GM23338 (cell line): ENCODE results near the gene TMEM213. TPM values are rescaled to one million over a fixed set of nuclear protein-coding genes. Genes with fewer than 3 reads are reported as not detected.

ENCODE experiments used
- ATAC-seq: fragments of 200-7000 bp; cut with Tn5 transposase; 3 replicates; pipeline ENCODE4 v1.9.1; 2020
- DNase-seq: peaks from one replicate; pipeline ENCODE4 v3.0.0-alpha.2; 2015; ENCODE audit warnings: low spot score
- H2AFZ ChIP-seq: fragments of 200-600 bp; sonication (generic); 2 replicates; pipeline ENCODE4 v1.8.0; 2016; ENCODE audit warnings: antibody characterized with exemption, mild to moderate bottlenecking, moderate library complexity
- H3F3A ChIP-seq: fragments of 200-600 bp; sonication (generic); replicated peaks from 2 replicates; pipeline ENCODE4 v1.8.0; 2017; ENCODE audit warnings: antibody characterized with exemption, mixed run types, low read depth
- H3K27ac ChIP-seq: fragments of 200-600 bp; sonication (generic); 2 replicates; pipeline ENCODE4 v1.6.1; 2016; ENCODE audit warnings: low read depth
- H3K27me3 ChIP-seq: fragments of 200-600 bp; sonication (generic); 2 replicates; pipeline ENCODE4 v1.8.0; 2016; ENCODE audit warnings: mild to moderate bottlenecking, mixed run types, moderate library complexity; ENCODE audit not compliant: insufficient read depth
- H3K36me3 ChIP-seq: fragments of 200-600 bp; sonication (generic); 2 replicates; pipeline ENCODE4 v1.8.0; 2016; ENCODE audit warnings: mild to moderate bottlenecking; ENCODE audit not compliant: insufficient read depth
- H3K4me1 ChIP-seq: fragments of 200-600 bp; sonication (generic); 2 replicates; pipeline ENCODE4 v1.8.0; 2016; ENCODE audit warnings: mild to moderate bottlenecking, moderate library complexity; ENCODE audit not compliant: insufficient read depth
- H3K4me2 ChIP-seq: fragments of 200-600 bp; sonication (generic); 2 replicates; pipeline ENCODE4 v1.7.1; 2017; ENCODE audit warnings: mixed run types
- H3K4me3 ChIP-seq: fragments of 200-600 bp; sonication (generic); 2 replicates; pipeline ENCODE4 v1.6.1; 2016; ENCODE audit warnings: mixed run types
- H3K79me2 ChIP-seq: fragments of 200-600 bp; sonication (generic); replicated peaks from 2 replicates; pipeline ENCODE4 v1.8.0; 2017; ENCODE audit warnings: mild to moderate bottlenecking; ENCODE audit not compliant: insufficient read depth
- H3K9me2 ChIP-seq: fragments of 200-600 bp; sonication (generic); 2 replicates; pipeline ENCODE4 v1.8.0; 2017; ENCODE audit not compliant: insufficient read depth
- H4K20me1 ChIP-seq: fragments of 200-600 bp; sonication (generic); replicated peaks from 2 replicates; pipeline ENCODE4 v1.8.0; 2017; ENCODE audit warnings: mild to moderate bottlenecking; ENCODE audit not compliant: insufficient read depth
- H3K27ac Mint-ChIP-seq: 2 replicates; pipeline ENCODE4 v1.8.0; 2020; ENCODE audit warnings: inconsistent platforms, mild to moderate bottlenecking, moderate library complexity, mixed read lengths
- H3K27me3 Mint-ChIP-seq: 3 replicates; pipeline ENCODE4 v1.8.0; 2022; ENCODE audit warnings: low read depth, mild to moderate bottlenecking, moderate library complexity, mixed read lengths, inconsistent platforms; ENCODE audit not compliant: insufficient read depth, poor library complexity
- H3K36me3 Mint-ChIP-seq: 3 replicates; pipeline ENCODE4 v1.8.0; 2021; ENCODE audit warnings: low read depth, mild to moderate bottlenecking, inconsistent platforms, moderate library complexity, mixed read lengths
- H3K4me1 Mint-ChIP-seq: 3 replicates; pipeline ENCODE4 v1.8.0; 2020; ENCODE audit warnings: mild to moderate bottlenecking, inconsistent platforms, mixed read lengths
- H3K4me3 Mint-ChIP-seq: 3 replicates; pipeline ENCODE4 v1.8.0; 2021; ENCODE audit warnings: moderate library complexity, mild to moderate bottlenecking, inconsistent platforms, mixed read lengths
- H3K9me3 Mint-ChIP-seq: 3 replicates; pipeline ENCODE4 v1.8.0; 2020; ENCODE audit warnings: moderate library complexity, mild to moderate bottlenecking, inconsistent platforms, mixed read lengths
- CREB1 ChIP-seq: fragments of 250-450 bp; sonication (Bioruptor Pico); IDR thresholded peaks from 2 replicates; pipeline ENCODE4 v1.5.0; 2020; ENCODE audit warnings: low read depth, mild to moderate bottlenecking, moderate library complexity
- CTCF ChIP-seq, 2 experiments: fragments of 200-600 bp in 1 of 2; sonication (generic) in 1 of 2; conservative IDR thresholded peaks; 2 replicates each; pipeline versions ENCODE4 v1.5.1 to v1.6.1; 2016 to 2017; ENCODE audit warnings: antibody characterized with exemption in 2 of 2, low read depth in 2 of 2, mild to moderate bottlenecking in 2 of 2, moderate library complexity in 1 of 2
- ETS1 ChIP-seq: IDR thresholded peaks from 2 replicates; pipeline ENCODE4 v1.6.1; 2016; ENCODE audit warnings: antibody characterized with exemption
- EZH2 ChIP-seq: fragments of 200-600 bp; sonication (generic); IDR thresholded peaks from one replicate; pipeline ENCODE4 v1.8.0; 2017; ENCODE audit warnings: antibody characterized with exemption, mild to moderate bottlenecking, low read depth; ENCODE audit not compliant: unreplicated experiment
- EZH2phosphoT487 ChIP-seq: fragments of 200-600 bp; sonication (generic); IDR thresholded peaks from one replicate; pipeline ENCODE4 v1.8.1; 2018; ENCODE audit warnings: antibody characterized with exemption; ENCODE audit not compliant: unreplicated experiment
- JUNB ChIP-seq: IDR thresholded peaks from one replicate; pipeline ENCODE4 v1.6.1; 2016; ENCODE audit warnings: antibody characterized with exemption; ENCODE audit not compliant: unreplicated experiment
- NANOG ChIP-seq: IDR thresholded peaks from 2 replicates; pipeline ENCODE4 v1.6.1; 2016; ENCODE audit warnings: antibody characterized with exemption, borderline replicate concordance
- POLR2AphosphoS5 ChIP-seq: IDR thresholded peaks from 2 replicates; pipeline ENCODE4 v1.6.1; 2016; ENCODE audit warnings: antibody characterized with exemption, low read depth
- REST ChIP-seq: IDR thresholded peaks from one replicate; pipeline ENCODE4 v1.6.1; 2018; ENCODE audit warnings: antibody characterized with exemption; ENCODE audit not compliant: unreplicated experiment
- STAT1 ChIP-seq: IDR thresholded peaks from one replicate; pipeline ENCODE4 v1.6.1; 2016; ENCODE audit warnings: antibody characterized with exemption; ENCODE audit not compliant: unreplicated experiment
- ZNF114 ChIP-seq: fragments of 250-450 bp; sonication (Bioruptor Pico); IDR thresholded peaks from 2 replicates; pipeline ENCODE4 v1.5.0; 2020; ENCODE audit warnings: mild to moderate bottlenecking, moderate library complexity
- ZNF331 ChIP-seq: fragments of 250-450 bp; sonication (Bioruptor Pico); IDR thresholded peaks from 2 replicates; pipeline ENCODE4 v1.5.0; 2020; ENCODE audit warnings: low read depth, mild to moderate bottlenecking, moderate library complexity
- ZNF462 ChIP-seq: fragments of 250-450 bp; sonication (Bioruptor Pico); IDR thresholded peaks from 2 replicates; pipeline ENCODE4 v1.5.0; 2020; ENCODE audit warnings: mild to moderate bottlenecking, moderate library complexity
- polyA plus RNA-seq: library from polyadenylated mRNA; unstranded; fragments of >200 nt; fragmentation: Nextera tagmentation; extraction: Ambion mirVana; gene quantifications from 2 replicates; pipeline ENCODE4 v1.2.1, GENCODE V29; 2016
- total RNA-seq: library from RNA; depleted of rRNA; stranded (reverse); fragments of >200 nt; shearing (Covaris generic); gene quantifications from 2 replicates; pipeline ENCODE4 v1.2.3, GENCODE V29; 2014

Gene TMEM213
- total and polyA plus RNA-seq, 2 experiments from 2014 or later = 0.89 TPM; not detected in 1

- Mint-ChIP-seq H3K27me3 (peaks cover 3% of the 10 kb centered on the region), H3K9me3 (no peaks in the 10 kb centered on the region), H3K4me1 (no peaks in the 10 kb centered on the region; the same call in 2 of the 3 replicates), H3K4me3 (no peak overlapping the region), H3K27ac (no peak overlapping the region), H3K36me3 (peaks cover 47% of the 10 kb centered on the region)
- Histone ChIP-seq H3K4me1 (no peaks in the 10 kb centered on the region), H3K27me3 (no peaks in the 10 kb centered on the region), H3K36me3 (no peaks in the 10 kb centered on the region; the same call in 1 of the 2 replicates), H3K27ac (no peak overlapping the region), H3K79me2 (no peaks in the 10 kb centered on the region), H2AFZ (no peak overlapping the region), H4K20me1 (no peaks in the 10 kb centered on the region), H3K4me3 (no peak overlapping the region), H3K4me2 (no peak overlapping the region), H3F3A (no peaks in the 10 kb centered on the region), H3K9me2 (no peaks in the 10 kb centered on the region)
- no peak for DNase-seq
- ATAC-seq = no peak
- TF ChIP-seq CREB1 (CRISPR knock-in tag) (no peak), ZNF114 (CRISPR knock-in tag) (no peak), CTCF (conservative IDR thresholded peaks at IDR 0.05; ENCODE audit: low read depth in 2 of 2) (no peak), ZNF462 (CRISPR knock-in tag) (no peak), STAT1 (no peak), EZH2 (no peak), POLR2AphosphoS5 (no peak), ETS1 (no peak), ZNF331 (no peak), JUNB (no peak), REST (no peak), EZH2phosphoT487 (no peak), NANOG (no peak)
Observed at GRCh38 chr7:138867744-138868143, 70.0 kb downstream of the TMEM213 start.
